Fibroblast of lung (primary cell): ENCODE measurements around the gene LCN15.

Experiments used
- EZH2 ChIP-seq: IDR thresholded peaks from 2 replicates; pipeline ENCODE4 v1.5.1; 2012; ENCODE audit warnings: low read length, control low read depth, mild to moderate bottlenecking; ENCODE audit errors: missing control alignments
- TF ChIP-seq, protein P1 (sequence below), 2 donors: IDR thresholded peaks in 1 of 2; conservative IDR thresholded peaks in 1 of 2; 1 replicate in 1 of 2; 2 replicates in 1 of 2; pipeline ENCODE4 v1.5.1; 2011 to 2012; ENCODE audit warnings: low read length in 2 of 2, control low read depth in 1 of 2, inconsistent platforms in 1 of 2, low read depth in 1 of 2, mild to moderate bottlenecking in 1 of 2

DNA sequence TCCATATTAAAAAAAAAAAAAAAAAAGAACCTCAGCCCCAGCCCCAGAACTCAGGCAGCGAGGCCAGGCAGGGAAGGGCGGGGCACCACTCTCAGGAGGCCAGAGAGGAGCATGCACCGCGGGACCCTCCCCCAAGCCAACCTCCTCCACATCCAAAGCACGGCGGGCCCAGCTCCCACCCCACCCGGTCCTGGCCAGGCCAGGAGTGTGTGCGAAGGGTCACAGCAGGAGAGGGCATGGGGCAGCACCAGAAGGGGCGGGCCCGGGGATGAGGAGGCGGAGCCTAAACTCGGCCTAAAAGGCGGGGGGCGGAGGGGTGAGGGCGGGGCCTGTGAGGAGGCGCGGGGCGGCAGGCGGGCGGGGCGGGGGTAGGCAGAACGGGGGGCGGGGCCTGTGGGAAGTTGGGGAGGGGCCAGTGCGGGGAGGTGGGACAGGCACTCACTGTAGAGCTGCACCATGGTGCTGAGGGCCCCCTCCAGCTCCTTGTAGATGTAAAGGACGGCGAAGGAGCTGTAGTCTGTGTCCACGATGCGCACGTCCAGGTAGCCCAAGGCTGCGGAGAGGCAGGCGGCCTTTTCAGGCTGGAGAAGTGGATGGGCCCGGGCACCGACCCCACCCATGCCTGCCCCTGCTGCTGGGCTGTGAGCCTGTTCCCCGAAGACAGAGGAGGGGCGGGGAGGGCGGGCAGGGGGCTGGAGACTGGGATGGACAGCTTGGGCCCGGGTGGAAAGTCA, 1.2 kb downstream of the LCN15 start:
- TF ChIP-seq, protein P1, sequence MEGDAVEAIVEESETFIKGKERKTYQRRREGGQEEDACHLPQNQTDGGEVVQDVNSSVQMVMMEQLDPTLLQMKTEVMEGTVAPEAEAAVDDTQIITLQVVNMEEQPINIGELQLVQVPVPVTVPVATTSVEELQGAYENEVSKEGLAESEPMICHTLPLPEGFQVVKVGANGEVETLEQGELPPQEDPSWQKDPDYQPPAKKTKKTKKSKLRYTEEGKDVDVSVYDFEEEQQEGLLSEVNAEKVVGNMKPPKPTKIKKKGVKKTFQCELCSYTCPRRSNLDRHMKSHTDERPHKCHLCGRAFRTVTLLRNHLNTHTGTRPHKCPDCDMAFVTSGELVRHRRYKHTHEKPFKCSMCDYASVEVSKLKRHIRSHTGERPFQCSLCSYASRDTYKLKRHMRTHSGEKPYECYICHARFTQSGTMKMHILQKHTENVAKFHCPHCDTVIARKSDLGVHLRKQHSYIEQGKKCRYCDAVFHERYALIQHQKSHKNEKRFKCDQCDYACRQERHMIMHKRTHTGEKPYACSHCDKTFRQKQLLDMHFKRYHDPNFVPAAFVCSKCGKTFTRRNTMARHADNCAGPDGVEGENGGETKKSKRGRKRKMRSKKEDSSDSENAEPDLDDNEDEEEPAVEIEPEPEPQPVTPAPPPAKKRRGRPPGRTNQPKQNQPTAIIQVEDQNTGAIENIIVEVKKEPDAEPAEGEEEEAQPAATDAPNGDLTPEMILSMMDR (conservative IDR thresholded peaks at IDR 0.05 in 1 of 2, IDR thresholded peaks at IDR 0.05 in 1 of 2; ENCODE audit: low read depth in 1 of 2, low read length in 2 of 2) = no peak
- TF ChIP-seq EZH2 = no peak
